A549 (cell line): ENCODE results near the gene ZNF599. TPM values are rescaled to one million over a fixed set of nuclear protein-coding genes. Genes with fewer than 3 reads are reported as not detected.
A peak's percentile ranks its signal among the peaks of the same experiment; 100 is the strongest.

Source experiments
- ATAC-seq, 2 experiments: fragments of 200-7000 bp in 1 of 2; fragments of >200 bp in 1 of 2; cut with Nextera tagmentation in 1 of 2; cut with Tn5 transposase in 1 of 2; 3 replicates each; pipeline versions ENCODE4 v1.8.0 to v1.9.1; 2018 to 2020; ENCODE audit warnings: mild to moderate bottlenecking in 1 of 2, moderate library complexity in 1 of 2
- CTCF ChIA-PET: fragments of 300-600 bp; sonication (Branson Sonifier 250); formaldehyde crosslinking; extraction: SDS; loops from one replicate; lab custom pipeline; 2021; ENCODE audit warnings: antibody characterized with exemption, inconsistent platforms; lab: Yijun Ruan, JAX
- POLR2A ChIA-PET: fragments of 350-600 bp; formaldehyde crosslinking; extraction: SDS; loops from one replicate; lab custom pipeline; 2021; ENCODE audit warnings: antibody characterized with exemption, inconsistent platforms; lab: Yijun Ruan, JAX
- DNase-seq, 2 experiments: peaks; one replicate each; pipeline versions ENCODE4 v3.0.0 to v3.0.0-alpha.2; 2011 to 2016; ENCODE audit warnings: low read depth in 1 of 2, low spot score in 1 of 2
- FAIRE-seq: peaks from 2 replicates; lab custom pipeline; 2011; peaks lifted over from hg19 to GRCh38; lab: Jason Lieb, UNC
- H3K27ac ChIP-seq, 2 experiments: fragments of >200 bp; sonication (Bioruptor Twin); formaldehyde crosslinking; 3 replicates each; pipeline ENCODE4 v1.5.1; 2016 to 2017
- H3K4me1 ChIP-seq: fragments of >200 bp; sonication (Bioruptor Twin); formaldehyde crosslinking; 3 replicates; pipeline ENCODE4 v1.6.1; 2016
- H3K4me2 ChIP-seq: fragments of >200 bp; sonication (Bioruptor Twin); formaldehyde crosslinking; 3 replicates; pipeline ENCODE4 v1.6.1; 2016
- H3K4me3 ChIP-seq: fragments of >200 bp; sonication (Bioruptor Twin); formaldehyde crosslinking; 3 replicates; pipeline ENCODE4 v1.5.1; 2016
- H3K9me3 ChIP-seq: fragments of >200 bp; sonication (Bioruptor Twin); formaldehyde crosslinking; 3 replicates; pipeline ENCODE4 v1.6.1; 2016
- ATOH8 ChIP-seq: fragments of 250-450 bp; sonication (Bioruptor Pico); IDR thresholded peaks from 2 replicates; pipeline ENCODE4 v1.5.0; 2020; ENCODE audit warnings: low read depth, mild to moderate bottlenecking, moderate library complexity
- BCL3 ChIP-seq: fragments of >200 bp; sonication (Bioruptor Twin); formaldehyde crosslinking; IDR thresholded peaks from 3 replicates; pipeline ENCODE4 v1.6.1; 2016
- CBX8 ChIP-seq: fragments of 200-600 bp; sonication (generic); IDR thresholded peaks from 2 replicates; pipeline ENCODE4 v1.6.1; 2016
- CHD4 ChIP-seq: fragments of 200-600 bp; sonication (generic); IDR thresholded peaks from 2 replicates; pipeline ENCODE4 v1.6.1; 2016; ENCODE audit warnings: antibody characterized with exemption, mild to moderate bottlenecking, borderline replicate concordance
- EHF ChIP-seq: fragments of 250-450 bp; sonication (Bioruptor Pico); IDR thresholded peaks from 2 replicates; pipeline ENCODE4 v1.5.0; 2020; ENCODE audit warnings: mild to moderate bottlenecking
- ELK1 ChIP-seq: fragments of 150-350 bp; IDR thresholded peaks from 2 replicates; pipeline ENCODE4 v1.6.1; 2014; ENCODE audit warnings: low read depth, mild to moderate bottlenecking, low read length
- ESRRA ChIP-seq: fragments of 150-350 bp; IDR thresholded peaks from 2 replicates; pipeline ENCODE4 v1.6.1; 2014; ENCODE audit warnings: mild to moderate bottlenecking, low read length, borderline replicate concordance
- FOXS1 ChIP-seq: fragments of 250-450 bp; sonication (Bioruptor Pico); IDR thresholded peaks from 2 replicates; pipeline ENCODE4 v1.5.0; 2020; ENCODE audit warnings: mild to moderate bottlenecking, moderate library complexity
- HOXA7 ChIP-seq: fragments of 250-450 bp; sonication (Bioruptor Pico); IDR thresholded peaks from 2 replicates; pipeline ENCODE4 v1.5.0; 2020; ENCODE audit warnings: mild to moderate bottlenecking, moderate library complexity
- KDM5A ChIP-seq: fragments of 200-600 bp; sonication (generic); IDR thresholded peaks from 2 replicates; pipeline ENCODE4 v1.6.1; 2016; ENCODE audit warnings: antibody characterized with exemption, mild to moderate bottlenecking
- NFE2L2 ChIP-seq: fragments of 150-350 bp; conservative IDR thresholded peaks from 2 replicates; pipeline ENCODE4 v1.6.1; 2014; ENCODE audit warnings: low read length
- NPAS2 ChIP-seq: fragments of 250-450 bp; sonication (Bioruptor Pico); IDR thresholded peaks from 2 replicates; pipeline ENCODE4 v1.8.0; 2022; ENCODE audit warnings: mild to moderate bottlenecking, moderate library complexity, borderline replicate concordance
- NR3C1 ChIP-seq: fragments of >200 bp; sonication (Bioruptor Twin); formaldehyde crosslinking; IDR thresholded peaks from 3 replicates; pipeline ENCODE4 v1.6.1; 2017
- REST ChIP-seq: fragments of 200-600 bp; sonication (generic); IDR thresholded peaks from 2 replicates; pipeline ENCODE4 v1.6.1; 2016; ENCODE audit warnings: antibody characterized with exemption, mild to moderate bottlenecking, moderate library complexity
- USF2 ChIP-seq: fragments of 450-650 bp; IDR thresholded peaks from 2 replicates; pipeline ENCODE4 v1.6.1; 2014; ENCODE audit warnings: antibody characterized with exemption
- ZC3H11A ChIP-seq: fragments of 450-650 bp; IDR thresholded peaks from 2 replicates; pipeline ENCODE4 v1.6.1; 2014; ENCODE audit warnings: antibody characterized with exemption, mild to moderate bottlenecking
- ZFP36 ChIP-seq: fragments of 450-650 bp; IDR thresholded peaks from 2 replicates; pipeline ENCODE4 v1.6.1; 2014; ENCODE audit warnings: borderline replicate concordance; ENCODE audit not compliant: partially characterized antibody
- WGBS: methylation state at CpG from one replicate; pipeline ENCODE4 v1.1.6; 2017; ENCODE audit errors: missing lambda C conversion rate; 5-methylcytosine and 5-hydroxymethylcytosine counted together
- polyA plus RNA-seq, 4 experiments: library from polyadenylated mRNA; depleted of rRNA in 3 of 4; stranded (reverse); fragments of >200 nt; fragmentation: RNase III in 1 of 4; extraction: RNeasy Plus Mini Kit Qiagen cat#74134 plus additional on column Dnase treatment in 1 of 4; gene quantifications; 2 replicates in 3 of 4; 3 replicates in 1 of 4; pipeline ENCODE4 v1.2.3, GENCODE V29; 2011 to 2017

The ZNF599 gene
- polyA plus RNA-seq, 2 of the 4 experiments (the other 2 are of a cell fraction) = 2.6 to 3.9 TPM

GRCh38 chr19:34732612-34733211 is 40.3 kb downstream of the ZNF599 start:
- peak overlapping the region; percentile 93; a peak in 5 of 6 replicates for H3K27ac ChIP-seq
- ChIA-PET POLR2A (interaction anchor here (0.6 to 1.2 kb wide), 5 partner anchors 55 to 274 kb away, joined by 3 to 20 read pairs (median 4); partner anchors contain the start of genes SCGB2B2, WTIP, ZNF30 and ZNF302), CTCF (interaction anchor here (1.2 to 2.5 kb wide), 2 partner anchors 21 to 55 kb away, joined by 3 to 7 read pairs; partner anchors contain the start of gene ZNF302)
- H3K4me1 ChIP-seq = peaks cover 4% of the 10 kb centered on the region; the same call in 1 of the 3 replicates
- ATAC-seq (no peak), DNase-seq (no peak), FAIRE-seq (no peak)
- no peak for TF ChIP-seq CBX8
- TF ChIP-seq ESRRA = no peak
- TF ChIP-seq NFE2L2 = no peak
- TF ChIP-seq ELK1 = no peak
- no peak for TF ChIP-seq KDM5A
- no peak for TF ChIP-seq ATOH8
- TF ChIP-seq NR3C1 = no peak
- TF ChIP-seq CHD4 = no peak
- TF ChIP-seq ZFP36 = no peak
- TF ChIP-seq USF2 = no peak
- TF ChIP-seq BCL3 = no peak
- no peak for TF ChIP-seq NPAS2
- TF ChIP-seq HOXA7 = no peak
- no peak for TF ChIP-seq ZC3H11A
- H3K4me3 ChIP-seq = peak overlapping the region; percentile 67
- WGBS = 71% methylated on average over 15 of the region's 15 CpGs
- H3K9me3 ChIP-seq = peaks cover 52% of the 10 kb centered on the region
- H3K4me2 ChIP-seq = peak overlapping the region; percentile 85

GRCh38 chr19:34731964-34732363 is 41.1 kb downstream of the ZNF599 start:
- ChIA-PET CTCF (interaction anchor here (0.9 to 2.5 kb wide), 3 partner anchors 13 to 54 kb away, joined by 3 to 7 read pairs (median 4); partner anchors contain the start of gene ZNF302), POLR2A (no interaction called here)
- ATAC-seq (no peak), DNase-seq (no peak), FAIRE-seq (no peak)
- Histone ChIP-seq H3K4me3 (no peak overlapping the region), H3K4me1 (peaks cover 4% of the 10 kb centered on the region; the same call in 1 of the 3 replicates), H3K9me3 (peaks cover 45% of the 10 kb centered on the region), H3K4me2 (no peak overlapping the region), H3K27ac (no peak overlapping the region)
- no peak for TF ChIP-seq EHF (CRISPR knock-in tag)
- TF ChIP-seq USF2 = no peak
- TF ChIP-seq ZC3H11A = no peak
- TF ChIP-seq FOXS1 = no peak
- no peak for TF ChIP-seq REST
- WGBS = 66% methylated on average over 7 of the region's 7 CpGs
